GM18907 (cell line): ENCODE data around the gene HELZ2.
"Not testable (repeated sequence)": the region's sequence is repeated elsewhere in the genome, so short reads cannot be mapped to it uniquely, and the experiment has no call there.

Source experiments
- ATAC-seq: cut with Tn5 transposase; IDR thresholded peaks from one replicate; pipeline ENCODE4 v1.9.1; 2021; ENCODE audit warnings: mild to moderate bottlenecking, moderate library complexity; ENCODE audit not compliant: unreplicated experiment

The HELZ2 gene

GRCh38 chr20:63580796-63581461, 6.9 kb upstream of the HELZ2 start:
- no peak for ATAC-seq

- no peak for ATAC-seq
These were observed 5.1 kb upstream of the HELZ2 start for GRCh38 chr20:63579017-63579694.

GRCh38 chr20:63578224-63579016, 4.4 kb upstream of the HELZ2 start:
- no peak for ATAC-seq

GRCh38 chr20:63577317-63577894, 3.4 kb upstream of the HELZ2 start:
- no peak for ATAC-seq

GRCh38 chr20:63576311-63576710, 2.3 kb upstream of the HELZ2 start:
- no peak for ATAC-seq

GRCh38 chr20:63574829-63575743, 1.0 kb upstream of the HELZ2 start:
- no peak for ATAC-seq

GRCh38 chr20:63573647-63574131, 350 bp downstream of the HELZ2 start:
- ATAC-seq = no peak

GRCh38 chr20:63572788-63573646, 1.0 kb downstream of the HELZ2 start:
- ATAC-seq = no peak

- no peak for ATAC-seq
These were observed 1.8 kb downstream of the HELZ2 start for GRCh38 chr20:63572071-63572787.

GRCh38 chr20:63571087-63571478, 3.0 kb downstream of the HELZ2 start:
- not testable (repeated sequence) for ATAC-seq

- ATAC-seq = no peak
These were observed 3.6 kb downstream of the HELZ2 start for GRCh38 chr20:63570281-63571086.

- ATAC-seq = no peak
These were observed 4.8 kb downstream of the HELZ2 start for GRCh38 chr20:63568986-63569949.

- ATAC-seq = peak; percentile 29
These were observed 5.7 kb downstream of the HELZ2 start for GRCh38 chr20:63568170-63568981.

- peak; percentile 69 for ATAC-seq
These were observed 6.5 kb downstream of the HELZ2 start for GRCh38 chr20:63567386-63568169.

GRCh38 chr20:63567136-63567385, 7.0 kb downstream of the HELZ2 start:
- ATAC-seq = no peak
